ENCODE measurements around the gene SLPI. TPM values are rescaled to one million over a fixed set of nuclear protein-coding genes. Genes with fewer than 3 reads are reported as not detected.

Gene SLPI
- total RNA-seq, 2 experiments from 2014 or later: not detected

DNA sequence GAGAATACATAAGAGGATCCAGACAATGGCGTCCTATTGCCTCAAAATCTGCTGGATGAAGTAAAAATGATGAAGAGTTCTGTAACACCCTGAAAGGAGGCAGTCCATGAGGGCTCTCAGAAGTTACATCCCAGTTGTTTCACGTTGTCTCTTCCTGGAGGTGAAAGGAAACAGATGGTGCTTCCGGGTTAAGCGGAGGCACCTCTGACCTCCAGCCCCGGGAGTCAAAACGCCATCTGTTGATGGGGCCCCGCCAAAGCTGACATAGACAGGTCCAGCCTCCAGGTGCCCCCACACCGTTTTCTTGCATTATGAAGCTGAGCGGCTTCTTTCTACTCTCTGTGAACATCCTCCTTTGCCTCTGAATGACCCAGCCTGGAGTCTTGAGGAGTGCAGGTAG lies 23.7 kb downstream of the SLPI start:
- no peaks in the 10 kb centered on the region for H3K79me2 ChIP-seq (ENCODE audit: insufficient read depth, low read depth, low read length)
- no peaks in the 10 kb centered on the region for H3K9me2 ChIP-seq (ENCODE audit: insufficient read depth, low read length)
- no peak for TF ChIP-seq EZH2phosphoT487 (IDR thresholded peaks at IDR 0.05; ENCODE audit: borderline replicate concordance, low read depth, low read length)
- TF ChIP-seq, protein P1, sequence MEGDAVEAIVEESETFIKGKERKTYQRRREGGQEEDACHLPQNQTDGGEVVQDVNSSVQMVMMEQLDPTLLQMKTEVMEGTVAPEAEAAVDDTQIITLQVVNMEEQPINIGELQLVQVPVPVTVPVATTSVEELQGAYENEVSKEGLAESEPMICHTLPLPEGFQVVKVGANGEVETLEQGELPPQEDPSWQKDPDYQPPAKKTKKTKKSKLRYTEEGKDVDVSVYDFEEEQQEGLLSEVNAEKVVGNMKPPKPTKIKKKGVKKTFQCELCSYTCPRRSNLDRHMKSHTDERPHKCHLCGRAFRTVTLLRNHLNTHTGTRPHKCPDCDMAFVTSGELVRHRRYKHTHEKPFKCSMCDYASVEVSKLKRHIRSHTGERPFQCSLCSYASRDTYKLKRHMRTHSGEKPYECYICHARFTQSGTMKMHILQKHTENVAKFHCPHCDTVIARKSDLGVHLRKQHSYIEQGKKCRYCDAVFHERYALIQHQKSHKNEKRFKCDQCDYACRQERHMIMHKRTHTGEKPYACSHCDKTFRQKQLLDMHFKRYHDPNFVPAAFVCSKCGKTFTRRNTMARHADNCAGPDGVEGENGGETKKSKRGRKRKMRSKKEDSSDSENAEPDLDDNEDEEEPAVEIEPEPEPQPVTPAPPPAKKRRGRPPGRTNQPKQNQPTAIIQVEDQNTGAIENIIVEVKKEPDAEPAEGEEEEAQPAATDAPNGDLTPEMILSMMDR (conservative IDR thresholded peaks at IDR 0.05; ENCODE audit: low read length): no peak
- intact Hi-C loops (cut with micrococcal nuclease; ENCODE audit: unreplicated experiment): no loop called here
- ChIA-PET CTCF (ENCODE audit: unreplicated experiment) (no interaction called here), POLR2A (no interaction called here)
- no TSS peak for BruUV-seq (replicated peaks)
- no peak overlapping the region for H3K4me2 ChIP-seq (ENCODE audit: low read length)
- H2AFZ ChIP-seq (ENCODE audit: low read length): no peak overlapping the region
- H3K36me3 ChIP-seq (ENCODE audit: insufficient read depth, low read length): no peaks in the 10 kb centered on the region
- no peaks in the 10 kb centered on the region for H3K9me3 ChIP-seq (ENCODE audit: low read length)
- H4K20me1 ChIP-seq (ENCODE audit: insufficient read depth, low read length): no peaks in the 10 kb centered on the region
- no peak overlapping the region for H3K4me3 ChIP-seq (ENCODE audit: low read depth, low read length, poor library complexity, severe bottlenecking)
- no peaks in the 10 kb centered on the region for H3K4me1 ChIP-seq (ENCODE audit: insufficient read depth, low read length, poor library complexity, severe bottlenecking)
- DNase-seq (ENCODE audit: low spot score): no peak
- H3K27ac ChIP-seq (ENCODE audit: low read depth, low read length, poor library complexity, severe bottlenecking): no peak overlapping the region

DNA sequence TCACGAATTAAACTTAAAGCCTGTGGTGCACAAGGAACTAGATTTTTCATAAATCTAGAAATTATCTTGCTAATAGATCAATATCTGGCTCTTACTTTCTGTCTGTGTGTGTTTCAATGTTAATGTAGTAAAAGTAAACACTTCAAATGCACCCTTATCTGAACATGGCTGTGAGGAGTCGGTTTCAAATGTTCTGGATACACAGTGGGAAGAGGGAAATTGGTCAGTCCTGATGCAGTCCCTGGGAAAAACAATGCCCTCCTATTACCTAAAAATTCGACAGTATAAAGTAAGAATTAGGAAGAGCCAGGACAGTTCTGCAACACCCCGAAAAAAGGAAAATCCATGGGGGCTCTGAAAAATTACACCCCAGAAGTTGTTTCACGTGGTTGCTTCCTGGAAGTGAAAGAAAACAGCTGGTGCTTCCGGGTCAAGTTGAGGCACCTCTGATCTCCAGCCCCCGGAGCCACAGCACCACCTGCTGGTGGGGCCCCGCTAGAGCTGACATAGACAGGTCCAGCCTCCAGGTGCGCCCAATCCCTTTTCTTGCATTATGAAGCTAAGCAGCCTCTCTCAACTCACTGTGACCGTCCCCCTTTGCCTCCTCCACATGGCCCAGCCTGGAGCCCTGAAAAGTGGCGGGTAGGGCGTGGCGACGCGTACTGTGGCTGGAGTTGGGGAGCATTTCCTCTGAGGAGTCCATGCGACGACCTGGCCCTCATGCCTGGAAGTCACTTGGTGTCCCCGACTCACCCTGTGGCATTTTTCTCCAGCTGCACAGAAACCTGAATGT lies 24.9 kb downstream of the SLPI start:
- Histone ChIP-seq H3K36me3 (ENCODE audit: insufficient read depth, low read length) (no peaks in the 10 kb centered on the region), H3K4me3 (ENCODE audit: low read depth, low read length, poor library complexity, severe bottlenecking) (no peak overlapping the region), H3K4me1 (ENCODE audit: insufficient read depth, low read length, poor library complexity, severe bottlenecking) (no peaks in the 10 kb centered on the region), H2AFZ (ENCODE audit: low read length) (peak overlapping the region; percentile 97), H4K20me1 (ENCODE audit: insufficient read depth, low read length) (no peaks in the 10 kb centered on the region), H3K79me2 (ENCODE audit: insufficient read depth, low read depth, low read length) (no peaks in the 10 kb centered on the region), H3K4me2 (ENCODE audit: low read length) (peak overlapping the region; percentile 16; the same call in 1 of the 2 replicates), H3K9me3 (ENCODE audit: low read length) (no peaks in the 10 kb centered on the region), H3K27ac (ENCODE audit: low read depth, low read length, poor library complexity, severe bottlenecking) (no peak overlapping the region), H3K9me2 (ENCODE audit: insufficient read depth, low read length) (no peaks in the 10 kb centered on the region)
- no peak for TF ChIP-seq EZH2phosphoT487 (IDR thresholded peaks at IDR 0.05; ENCODE audit: borderline replicate concordance, low read depth, low read length)
- TF ChIP-seq, protein P1 (conservative IDR thresholded peaks at IDR 0.05; ENCODE audit: low read length): peak; percentile 82
- ChIA-PET CTCF (ENCODE audit: unreplicated experiment) (no interaction called here), POLR2A (no interaction called here)
- no TSS peak for BruUV-seq (replicated peaks)
- intact Hi-C loops (cut with micrococcal nuclease; ENCODE audit: unreplicated experiment): no loop called here
- DNase-seq (ENCODE audit: low spot score): peak; percentile 51

DNA sequence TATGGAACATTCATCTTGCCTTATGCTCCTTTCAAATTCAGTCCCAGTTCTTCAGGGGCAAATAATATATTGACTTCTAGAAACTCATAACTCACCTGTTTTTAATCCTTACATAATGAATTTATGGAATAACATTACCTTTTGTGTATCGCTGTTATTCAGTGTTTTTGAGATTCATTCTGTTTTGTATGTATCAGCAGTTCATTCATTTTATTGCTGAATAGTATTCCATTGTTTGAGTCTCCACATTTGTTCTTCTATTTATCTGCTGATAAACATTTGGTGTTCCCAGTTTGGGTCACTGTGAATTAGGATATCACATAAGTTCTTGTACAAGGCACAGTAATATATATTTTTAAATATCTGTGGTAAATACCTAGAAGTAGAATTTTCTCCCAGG lies 28.1 kb downstream of the SLPI start:
- CTCF ChIA-PET (ENCODE audit: unreplicated experiment): no interaction called here
- Histone ChIP-seq H2AFZ (ENCODE audit: low read length) (no peak overlapping the region), H3K4me1 (ENCODE audit: insufficient read depth, low read length, poor library complexity, severe bottlenecking) (no peaks in the 10 kb centered on the region), H3K9me3 (ENCODE audit: low read length) (no peaks in the 10 kb centered on the region), H3K36me3 (ENCODE audit: insufficient read depth, low read length) (no peaks in the 10 kb centered on the region), H4K20me1 (ENCODE audit: insufficient read depth, low read length) (no peaks in the 10 kb centered on the region), H3K4me2 (ENCODE audit: low read length) (no peak overlapping the region), H3K27ac (ENCODE audit: low read depth, low read length, poor library complexity, severe bottlenecking) (no peak overlapping the region), H3K79me2 (ENCODE audit: insufficient read depth, low read depth, low read length) (no peaks in the 10 kb centered on the region), H3K4me3 (ENCODE audit: low read depth, low read length, poor library complexity, severe bottlenecking) (no peak overlapping the region), H3K9me2 (ENCODE audit: insufficient read depth, low read length) (no peaks in the 10 kb centered on the region)
- BruUV-seq (replicated peaks): no TSS peak
- POLR2A ChIA-PET: no interaction called here
- TF ChIP-seq EZH2phosphoT487 (IDR thresholded peaks at IDR 0.05; ENCODE audit: borderline replicate concordance, low read depth, low read length): no peak
- TF ChIP-seq, protein P1 (conservative IDR thresholded peaks at IDR 0.05; ENCODE audit: low read length): no peak
- DNase-seq (ENCODE audit: low spot score): no peak
- intact Hi-C loops (cut with micrococcal nuclease; ENCODE audit: unreplicated experiment): no loop called here

Measured in OCI-LY7 (cell line).